Lower leg skin (tissue), 4 donors: ENCODE results near the gene KCNJ4. TPM values are rescaled to one million over a fixed set of nuclear protein-coding genes. Genes with fewer than 3 reads are reported as not detected.

ENCODE experiments used
- DNase-seq, 2 donors: peaks; one replicate each; pipeline ENCODE4 v3.0.0-alpha.2; 2019; ENCODE audit warnings: low spot score in 2 of 2
- H3K4me3 ChIP-seq: fragments of 200-600 bp; sonication (generic); 2 replicates; pipeline ENCODE4 v1.5.1; 2017; ENCODE audit warnings: mild to moderate bottlenecking, low read depth; ENCODE audit not compliant: poor library complexity, severe bottlenecking
- CTCF ChIP-seq, 3 donors: fragments of 450-650 bp; IDR thresholded peaks; one replicate each; pipeline ENCODE4 v1.5.1; 2016; ENCODE audit warnings: antibody characterized with exemption in 3 of 3, mild to moderate bottlenecking in 3 of 3, moderate library complexity in 2 of 3
- POLR2A ChIP-seq, 2 donors: fragments of 450-650 bp; IDR thresholded peaks; one replicate each; pipeline ENCODE4 v1.6.1; 2016 to 2017; ENCODE audit warnings: antibody characterized with exemption in 2 of 2, mild to moderate bottlenecking in 1 of 2, moderate library complexity in 1 of 2
- WGBS, 2 donors: methylation state at CpG; one replicate each; pipeline ENCODE4 v1.1.5; 2018; 5-methylcytosine and 5-hydroxymethylcytosine counted together
- intact Hi-C: fragments of 100-400 bp; cut with DNase I; formaldehyde crosslinking; loops from one replicate; pipeline ENCODE4 v1.15.0; 2023; ENCODE audit warnings: low total_unique reads
- total RNA-seq, 4 donors: library from RNA; depleted of rRNA; stranded (reverse); fragments of >200 nt; gene quantifications; one replicate each; pipeline ENCODE4 v1.1.0, GENCODE V29; 2016

The KCNJ4 gene
- total RNA-seq, 4 donors from 2014 or later, result 0.29 to 1.4 (median 0.46) TPM; not detected in 1

DNA sequence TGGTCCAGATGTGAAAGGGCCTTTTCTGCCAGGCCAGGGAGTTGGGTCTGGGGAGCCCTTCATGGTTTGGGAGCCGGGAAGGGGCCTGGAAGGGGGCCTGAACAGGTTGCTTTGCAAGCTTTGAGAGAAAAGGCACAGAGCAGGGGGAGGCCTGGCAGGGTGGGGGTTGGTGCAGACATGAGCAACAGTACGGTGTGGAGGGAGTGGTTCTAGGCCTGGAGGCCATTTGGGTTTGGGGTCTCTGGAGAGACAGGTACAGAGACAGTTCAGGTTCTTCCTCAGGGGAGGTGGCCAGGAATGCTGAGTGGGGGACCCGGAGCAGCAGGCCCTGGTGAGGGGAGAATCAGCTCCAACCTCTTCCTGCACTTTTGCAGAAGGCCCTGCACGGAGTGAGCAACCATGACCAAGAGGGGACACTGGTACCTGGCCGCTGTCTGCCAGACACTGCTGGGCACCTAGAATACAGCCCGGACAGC, 14.3 kb upstream of the KCNJ4 start:
- intact Hi-C loops, result no loop called here
- DNase-seq, result peak in 1 of 2 donors; percentile 79
- H3K4me3 ChIP-seq, result no peak overlapping the region
- no peak for TF ChIP-seq CTCF (IDR thresholded peaks at IDR 0.05)
- no peak for TF ChIP-seq POLR2A (IDR thresholded peaks at IDR 0.05)
- 86 to 87% methylated on average over 6 of the region's 6 CpGs for WGBS, 2 donors

DNA sequence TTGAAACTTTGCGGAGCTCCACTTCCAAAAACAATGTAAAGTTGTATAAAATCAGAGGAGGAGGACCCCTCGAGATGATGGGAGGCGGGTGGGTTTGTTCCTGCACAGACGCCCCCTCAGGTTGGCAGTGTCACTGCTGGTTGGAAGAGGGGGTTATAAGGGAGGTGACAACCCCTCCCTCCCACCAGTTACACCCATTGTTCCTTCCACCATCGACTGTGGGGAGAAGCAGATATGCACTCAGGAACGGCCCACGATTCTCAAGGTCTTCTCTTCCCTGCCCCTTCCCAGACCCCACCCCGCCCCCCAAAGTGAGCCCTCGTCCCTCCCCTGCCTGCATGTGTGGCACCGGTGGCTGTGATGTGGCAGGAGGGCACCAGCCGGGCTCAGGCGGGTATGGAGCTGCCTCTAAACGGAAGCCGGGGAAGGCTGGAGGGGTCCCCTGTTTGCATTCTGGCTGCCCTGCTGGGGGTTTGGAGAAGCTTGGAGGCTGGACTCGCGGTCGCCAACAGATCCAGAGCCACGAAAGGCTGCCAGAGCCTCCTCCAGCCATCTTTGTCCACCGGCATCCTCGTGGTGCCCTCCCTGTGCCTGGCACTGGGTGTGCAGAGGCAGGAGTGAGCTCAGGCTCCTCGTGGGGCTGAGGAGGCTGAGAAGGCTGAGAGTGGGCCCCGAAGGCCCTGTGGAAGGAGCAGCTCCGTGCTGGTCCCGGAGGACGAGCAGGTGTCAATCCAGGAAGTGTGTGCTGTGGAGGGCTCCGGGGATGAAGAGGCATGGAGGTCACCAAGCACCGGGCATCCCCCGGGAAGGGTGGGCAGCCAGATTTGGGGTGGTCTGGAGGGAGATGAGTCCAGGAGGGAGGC, 13.7 kb upstream of the KCNJ4 start:
- WGBS, 2 donors, result 57 to 58% methylated on average over 19 to 28 of the region's 28 CpGs
- peak in 1 of 2 donors; percentile 81 for DNase-seq
- H3K4me3 ChIP-seq, result peak overlapping the region; percentile 31
- intact Hi-C loops, result no loop called here
- TF ChIP-seq POLR2A (IDR thresholded peaks at IDR 0.05) (no peak), CTCF (IDR thresholded peaks at IDR 0.05) (no peak)

DNA sequence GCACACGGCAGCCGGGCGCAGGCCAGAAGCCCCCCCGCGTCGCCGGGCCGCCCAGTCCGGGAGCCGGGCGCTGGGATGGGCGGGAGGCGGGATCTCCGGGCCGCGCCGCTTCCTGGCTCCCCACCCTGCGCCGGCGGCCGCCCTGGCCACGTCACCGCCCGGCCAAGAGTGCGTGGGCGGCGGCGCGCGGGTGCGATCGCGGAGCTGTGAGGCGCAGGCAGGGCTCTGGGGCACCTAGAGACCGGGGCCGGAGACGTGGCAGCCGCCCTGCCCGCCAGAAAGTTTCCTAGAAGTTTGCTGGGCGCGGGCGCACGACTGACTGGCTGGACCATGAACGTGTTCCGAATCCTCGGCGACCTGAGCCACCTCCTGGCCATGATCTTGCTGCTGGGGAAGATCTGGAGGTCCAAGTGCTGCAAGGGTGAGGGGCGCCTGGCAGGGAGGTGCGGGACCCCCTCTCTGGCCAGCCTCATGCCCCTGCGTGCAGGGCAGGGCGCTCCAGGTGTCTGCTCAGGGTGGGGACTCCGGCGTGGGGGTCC, 13.0 kb upstream of the KCNJ4 start, which contains the start of gene KDELR3:
TSS of gene KDELR3 (plus strand) at position 193 of the 539 bp plus-strand sequence. CDS start at position 331, 138 bp downstream.
- 0 to 2% methylated on average over 15 to 35 of the region's 53 CpGs for WGBS, 2 donors
- TF ChIP-seq CTCF (IDR thresholded peaks at IDR 0.05) (no peak), POLR2A (IDR thresholded peaks at IDR 0.05) (no peak)
- peak within 1 kb of the TSS; percentile 31 for H3K4me3 ChIP-seq
- intact Hi-C loops, result no loop called here
- DNase-seq, result peak in 1 of 2 donors; percentile 92

DNA sequence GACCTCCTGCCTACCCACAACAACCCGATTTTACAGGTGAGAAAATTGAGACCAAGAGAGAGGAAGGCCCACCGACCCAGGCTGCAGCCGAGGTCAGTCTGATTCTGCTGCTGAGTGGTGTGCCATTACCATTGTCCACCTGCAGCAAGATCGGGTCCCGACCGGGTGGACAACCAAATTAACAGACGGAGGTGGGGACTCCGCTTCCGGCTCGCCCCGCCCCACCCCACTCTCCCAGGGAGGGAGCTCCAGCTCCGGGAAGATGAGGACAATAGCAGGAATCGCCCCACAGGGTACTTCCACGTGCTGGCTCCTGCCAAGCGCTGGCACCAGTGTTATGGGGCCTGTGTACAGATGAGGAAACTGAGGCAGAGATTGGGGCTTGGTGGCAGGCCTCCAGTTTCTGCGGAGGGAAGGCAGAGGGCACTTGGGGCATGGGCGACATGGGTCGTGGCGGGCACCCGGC, 12.5 kb upstream of the KCNJ4 start:
- peak overlapping the region; percentile 31 for H3K4me3 ChIP-seq
- TF ChIP-seq POLR2A (IDR thresholded peaks at IDR 0.05) (no peak), CTCF (IDR thresholded peaks at IDR 0.05) (no peak)
- intact Hi-C loops, result no loop called here
- DNase-seq, result no peak
- 19 to 20% methylated on average over 14 to 17 of the region's 20 CpGs for WGBS, 2 donors

- intact Hi-C loops, result no loop called here
- no peak for DNase-seq
- no peak for TF ChIP-seq POLR2A (IDR thresholded peaks at IDR 0.05)
- no peak for TF ChIP-seq CTCF (IDR thresholded peaks at IDR 0.05)
- WGBS, 2 donors, result 69 to 75% methylated on average over 25 to 26 of the region's 26 CpGs
- H3K4me3 ChIP-seq, result no peak overlapping the region
Observed at GRCh38 chr22:38465673-38466490, 10.9 kb upstream of the KCNJ4 start.
